ENCODE data around the gene TARS1. TPM values are rescaled to one million over a fixed set of nuclear protein-coding genes. Genes with fewer than 3 reads are reported as not detected.
A peak's percentile ranks its signal among the peaks of the same experiment; 100 is the strongest.

TARS1 gene
- total and polyA plus RNA-seq, 2 of the 8 experiments (the other 6 are each of a cell fraction or from before 2014, with no cell fraction given) = 94.4 to 445 TPM

- peak in 1 of 2 experiments; percentile 51; a peak in 1 of 3 replicates for TF ChIP-seq EP300 (IDR thresholded peaks at IDR 0.05; ENCODE audit: borderline replicate concordance in 1 of 2, low read depth in 2 of 2, low read length in 2 of 2)
- peak; percentile 57; the same call in 1 of the 2 replicates for TF ChIP-seq CEBPB (IDR thresholded peaks at IDR 0.05; ENCODE audit: low read depth, low read length)
- TF ChIP-seq ATF3 (IDR thresholded peaks at IDR 0.05; ENCODE audit: insufficient read depth, low read depth, low read length) = no peak
- TF ChIP-seq TCF12 (IDR thresholded peaks at IDR 0.05; ENCODE audit: low read depth, low read length) = no peak
These were observed 32.1 kb downstream of the TARS1 start (continued) for GRCh38 chr5:33472805-33473409.
